Naive thymus-derived CD8-positive, alpha-beta T cell (primary cell): ENCODE measurements around the gene SCMH1. TPM values are rescaled to one million over a fixed set of nuclear protein-coding genes. Genes with fewer than 3 reads are reported as not detected.
A peak's percentile ranks its signal among the peaks of the same experiment; 100 is the strongest.

Source experiments
- ATAC-seq, 2 donors: fragments of 150-1000 bp; cut with Tn5 transposase in 1 of 2; sonication (Bioruptor Pico), chemical (Tn5 transposase) in 1 of 2; 1 replicate in 1 of 2; 2 replicates in 1 of 2; pipeline ENCODE4 v1.10.0; 2021; ENCODE audit warnings: mild to moderate bottlenecking in 2 of 2, moderate library complexity in 2 of 2
- POLR2A ChIA-PET: fragments of 350-600 bp; sonication (Branson Sonifier 250); formaldehyde crosslinking; loops from one replicate; lab custom pipeline; 2021; ENCODE audit warnings: antibody characterized with exemption; lab: Charles Lee
- DNase-seq, 10 donors: peaks; one replicate each; pipeline versions ENCODE4 v3.0.0 to v3.0.0-alpha.2; 2020 to 2022
- H3K27ac Mint-ChIP-seq, 10 donors: one replicate each; pipeline ENCODE4 v1.8.0; 2020 to 2022; ENCODE audit warnings: mild to moderate bottlenecking in 10 of 10, mixed read lengths in 10 of 10, moderate library complexity in 4 of 10, inconsistent platforms in 1 of 10
- H3K27me3 Mint-ChIP-seq, 5 donors: one replicate each; pipeline ENCODE4 v1.8.0; 2021 to 2022; ENCODE audit warnings: mixed read lengths in 5 of 5
- H3K36me3 Mint-ChIP-seq, 3 donors: one replicate each; pipeline ENCODE4 v1.8.0; 2020 to 2022; ENCODE audit warnings: mixed read lengths in 3 of 3, mild to moderate bottlenecking in 2 of 3, inconsistent platforms in 1 of 3
- H3K4me1 Mint-ChIP-seq, 4 donors: one replicate each; pipeline ENCODE4 v1.8.0; 2021 to 2022; ENCODE audit warnings: mixed read lengths in 4 of 4
- H3K4me3 Mint-ChIP-seq, 10 donors: one replicate each; pipeline ENCODE4 v1.8.0; 2020 to 2022; ENCODE audit warnings: mild to moderate bottlenecking in 10 of 10, mixed read lengths in 10 of 10, moderate library complexity in 6 of 10, inconsistent platforms in 1 of 10
- H3K9me3 Mint-ChIP-seq, 9 donors: one replicate each; pipeline ENCODE4 v1.8.0; 2020 to 2022; ENCODE audit warnings: mixed read lengths in 9 of 9, mild to moderate bottlenecking in 3 of 9, inconsistent platforms in 1 of 9, moderate library complexity in 1 of 9
- polyA plus RNA-seq, 3 donors: library from polyadenylated mRNA; unstranded; fragments of 300-500 nt; fragmentation: Illumina TruSeq; gene quantifications; one replicate each; pipeline ENCODE4 v1.2.3, GENCODE V29; 2021
- total RNA-seq, 8 experiments: library from RNA in 2 of 8; stranded (reverse) in 2 of 8; gene quantifications; one replicate each; pipeline ENCODE4 v1.2.3 and lab custom pipeline; 2021 to 2026

SCMH1 gene
- total and polyA plus RNA-seq, 5 experiments from 2014 or later, result 2.5 to 18.1 (median 7.3) TPM

- no peaks in the 10 kb centered on the region for H3K27me3 Mint-ChIP-seq
- no peaks in the 10 kb centered on the region for H3K9me3 Mint-ChIP-seq
- no peak for ATAC-seq
- H3K4me1 Mint-ChIP-seq, result peaks cover 0 to 2% (median 0%) of the 10 kb centered on the region in 4 donors
- H3K4me3 Mint-ChIP-seq, result no peak overlapping the region
- peaks cover 13 to 66% (median 25%) of the 10 kb centered on the region in 3 donors for H3K36me3 Mint-ChIP-seq
- POLR2A ChIA-PET, result no interaction called here
- no peak for DNase-seq
- no peak overlapping the region for H3K27ac Mint-ChIP-seq
Observed at GRCh38 chr1:41048540-41048939, 193.6 kb downstream of the SCMH1 start.

GRCh38 chr1:41046347-41046775 is 195.7 kb downstream of the SCMH1 start:
- no peaks in the 10 kb centered on the region for H3K27me3 Mint-ChIP-seq
- no peak overlapping the region for H3K4me3 Mint-ChIP-seq
- ATAC-seq (no peak), DNase-seq (no peak)
- no peaks in the 10 kb centered on the region for H3K9me3 Mint-ChIP-seq
- POLR2A ChIA-PET, result no interaction called here
- no peak overlapping the region for H3K27ac Mint-ChIP-seq
- H3K36me3 Mint-ChIP-seq, result peaks cover 13 to 68% (median 28%) of the 10 kb centered on the region in 3 donors
- peaks cover 0 to 5% (median 0%) of the 10 kb centered on the region in 4 donors for H3K4me1 Mint-ChIP-seq

- no peak overlapping the region for H3K27ac Mint-ChIP-seq
- H3K36me3 Mint-ChIP-seq, result peaks cover 13 to 70% (median 27%) of the 10 kb centered on the region in 3 donors
- ATAC-seq (no peak), DNase-seq (no peak)
- no peaks in the 10 kb centered on the region for H3K27me3 Mint-ChIP-seq
- POLR2A ChIA-PET, result no interaction called here
- H3K9me3 Mint-ChIP-seq, result no peaks in the 10 kb centered on the region
- no peak overlapping the region for H3K4me3 Mint-ChIP-seq
- H3K4me1 Mint-ChIP-seq, result peaks cover 0 to 5% (median 0%) of the 10 kb centered on the region in 4 donors
Observed at GRCh38 chr1:41045740-41046139, 196.4 kb downstream of the SCMH1 start.

DNA sequence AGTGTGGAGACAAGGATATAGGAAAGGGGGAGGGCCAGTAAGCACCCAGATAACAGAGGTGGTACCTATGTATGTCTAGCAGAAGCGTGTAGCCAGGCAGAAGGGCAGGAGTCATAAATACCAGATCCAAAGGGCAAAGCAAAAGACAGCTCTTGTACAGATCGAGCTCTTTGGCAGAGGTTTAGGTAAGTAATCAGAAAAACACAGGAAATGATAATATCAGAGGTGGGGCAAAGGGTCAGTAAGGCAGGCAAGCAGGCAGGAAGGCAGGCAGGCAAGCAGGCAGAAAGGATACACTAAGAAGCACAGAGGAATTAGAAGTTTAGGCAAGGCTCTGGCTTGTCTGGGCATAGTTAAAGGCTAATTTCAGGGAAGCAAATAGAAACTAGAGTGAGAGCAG is 197.9 kb downstream of the SCMH1 start:
- H3K27ac Mint-ChIP-seq, result peak overlapping the region in 1 of 10 donors; percentile 63
- ATAC-seq (no peak), DNase-seq (no peak)
- no peaks in the 10 kb centered on the region for H3K27me3 Mint-ChIP-seq
- peaks cover 9 to 69% (median 32%) of the 10 kb centered on the region in 3 donors for H3K36me3 Mint-ChIP-seq
- H3K4me3 Mint-ChIP-seq, result no peak overlapping the region
- no peaks in the 10 kb centered on the region for H3K9me3 Mint-ChIP-seq
- H3K4me1 Mint-ChIP-seq, result peaks cover 0 to 5% (median 0%) of the 10 kb centered on the region in 4 donors
- POLR2A ChIA-PET, result no interaction called here

DNA sequence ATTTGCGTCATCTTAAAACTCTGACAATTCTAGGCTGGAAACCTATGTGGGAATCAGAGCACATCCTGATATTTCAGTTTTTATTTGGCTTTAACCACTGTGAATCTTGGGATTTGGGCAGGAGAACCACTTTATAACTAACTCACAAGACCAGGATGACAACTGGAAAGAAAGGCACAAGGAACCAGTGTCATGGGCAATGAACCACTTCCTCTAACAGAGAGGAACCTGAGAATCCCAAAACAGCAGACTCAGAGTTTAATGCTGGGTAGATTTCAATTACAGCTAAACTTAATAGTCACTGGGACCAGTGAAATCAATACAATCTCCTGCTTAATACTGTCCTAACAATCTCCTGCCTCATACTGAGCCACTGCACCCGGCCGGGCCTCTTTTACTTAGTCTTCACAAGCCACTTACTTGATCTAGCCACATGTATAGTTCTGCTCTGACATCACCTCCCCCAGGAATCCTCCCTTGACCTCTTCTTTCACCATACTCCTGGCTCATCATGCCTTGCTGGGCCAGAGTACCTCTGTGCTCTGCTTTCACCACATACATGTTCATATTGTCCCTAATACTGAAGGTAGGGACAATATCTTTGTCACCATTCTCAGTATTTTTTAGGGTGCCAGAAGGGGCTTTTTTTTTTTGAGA is 200.4 kb downstream of the SCMH1 start:
- peaks cover 0 to 5% (median 0%) of the 10 kb centered on the region in 4 donors for H3K4me1 Mint-ChIP-seq
- POLR2A ChIA-PET, result interaction anchor here (0.7 kb wide), 1 partner anchor 10 kb away, joined by 3 read pairs; no protein-coding TSS in a partner anchor
- no peaks in the 10 kb centered on the region for H3K9me3 Mint-ChIP-seq
- H3K27me3 Mint-ChIP-seq, result no peaks in the 10 kb centered on the region
- DNase-seq, result no peak
- ATAC-seq, result no peak
- H3K36me3 Mint-ChIP-seq, result peaks cover 5 to 53% (median 18%) of the 10 kb centered on the region in 3 donors
- H3K27ac Mint-ChIP-seq, result peak overlapping the region in 1 of 10 donors; percentile 3
- no peak overlapping the region for H3K4me3 Mint-ChIP-seq

DNA sequence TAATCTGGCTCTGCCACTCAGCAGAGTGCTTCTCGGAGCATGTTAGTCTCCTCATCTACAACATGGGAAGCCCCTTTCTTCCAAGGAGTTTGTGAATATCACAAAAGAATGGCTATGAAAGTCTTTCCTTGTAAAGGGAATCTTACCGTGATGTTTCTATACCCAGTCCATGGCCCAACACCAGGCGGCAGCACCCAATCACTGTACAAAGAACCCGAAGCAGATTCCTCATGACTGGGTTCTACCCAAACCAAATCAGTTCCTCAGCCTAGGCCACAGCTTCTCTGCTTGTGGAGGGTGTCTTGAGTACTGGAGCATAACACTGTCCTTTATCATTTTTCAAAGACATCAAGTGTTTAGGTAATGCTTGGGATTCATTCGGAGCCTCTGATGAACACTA is 204.0 kb downstream of the SCMH1 start:
- no peaks in the 10 kb centered on the region for H3K27me3 Mint-ChIP-seq
- H3K27ac Mint-ChIP-seq, result peak overlapping the region in 1 of 10 donors; percentile 3
- POLR2A ChIA-PET, result no interaction called here
- ATAC-seq (no peak), DNase-seq (no peak)
- no peak overlapping the region for H3K4me3 Mint-ChIP-seq
- H3K36me3 Mint-ChIP-seq, result peaks cover 0 to 37% (median 18%) of the 10 kb centered on the region in 3 donors
- H3K4me1 Mint-ChIP-seq, result peaks cover 0 to 3% (median 0%) of the 10 kb centered on the region in 4 donors
- no peaks in the 10 kb centered on the region for H3K9me3 Mint-ChIP-seq

GRCh38 chr1:41037116-41037903 is 204.8 kb downstream of the SCMH1 start:
- Mint-ChIP-seq H3K36me3 (peaks cover 2 to 37% (median 19%) of the 10 kb centered on the region in 3 donors), H3K27me3 (no peaks in the 10 kb centered on the region), H3K4me1 (no peaks in the 10 kb centered on the region), H3K4me3 (no peak overlapping the region), H3K9me3 (no peaks in the 10 kb centered on the region), H3K27ac (no peak overlapping the region)
- DNase-seq, result no peak
- POLR2A ChIA-PET, result no interaction called here
- no peak for ATAC-seq

GRCh38 chr1:41033272-41033671 is 208.8 kb downstream of the SCMH1 start:
- H3K27ac Mint-ChIP-seq, result peak overlapping the region in 1 of 10 donors; percentile 68
- peaks cover 5 to 44% (median 26%) of the 10 kb centered on the region in 3 donors for H3K36me3 Mint-ChIP-seq
- H3K4me1 Mint-ChIP-seq, result no peaks in the 10 kb centered on the region
- ATAC-seq (no peak), DNase-seq (no peak)
- POLR2A ChIA-PET, result no interaction called here
- no peaks in the 10 kb centered on the region for H3K9me3 Mint-ChIP-seq
- no peaks in the 10 kb centered on the region for H3K27me3 Mint-ChIP-seq
- no peak overlapping the region for H3K4me3 Mint-ChIP-seq

DNA sequence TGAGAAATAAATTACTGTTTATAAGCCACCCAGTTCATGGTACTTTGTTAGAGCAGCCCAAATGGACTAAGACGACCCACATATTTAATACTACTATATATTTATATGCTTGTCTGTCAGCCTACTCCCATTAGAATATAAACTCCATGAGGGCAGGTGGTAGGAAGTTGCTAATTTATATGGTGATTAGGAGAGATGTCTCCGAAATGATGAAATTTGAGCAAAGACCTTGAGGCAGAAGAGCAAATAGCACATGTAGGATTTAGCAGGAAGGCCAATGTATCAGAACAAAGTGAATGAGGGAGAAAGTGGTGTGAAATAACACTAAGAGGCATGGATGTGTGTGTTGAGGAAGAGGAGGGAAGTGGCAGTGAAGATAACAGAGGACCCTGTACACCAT is 210.0 kb downstream of the SCMH1 start:
- Mint-ChIP-seq H3K9me3 (no peaks in the 10 kb centered on the region), H3K27me3 (no peaks in the 10 kb centered on the region), H3K27ac (no peak overlapping the region), H3K4me3 (no peak overlapping the region), H3K4me1 (no peaks in the 10 kb centered on the region), H3K36me3 (peaks cover 5 to 52% (median 27%) of the 10 kb centered on the region in 3 donors)
- no peak for ATAC-seq
- DNase-seq, result no peak
- POLR2A ChIA-PET, result no interaction called here

DNA sequence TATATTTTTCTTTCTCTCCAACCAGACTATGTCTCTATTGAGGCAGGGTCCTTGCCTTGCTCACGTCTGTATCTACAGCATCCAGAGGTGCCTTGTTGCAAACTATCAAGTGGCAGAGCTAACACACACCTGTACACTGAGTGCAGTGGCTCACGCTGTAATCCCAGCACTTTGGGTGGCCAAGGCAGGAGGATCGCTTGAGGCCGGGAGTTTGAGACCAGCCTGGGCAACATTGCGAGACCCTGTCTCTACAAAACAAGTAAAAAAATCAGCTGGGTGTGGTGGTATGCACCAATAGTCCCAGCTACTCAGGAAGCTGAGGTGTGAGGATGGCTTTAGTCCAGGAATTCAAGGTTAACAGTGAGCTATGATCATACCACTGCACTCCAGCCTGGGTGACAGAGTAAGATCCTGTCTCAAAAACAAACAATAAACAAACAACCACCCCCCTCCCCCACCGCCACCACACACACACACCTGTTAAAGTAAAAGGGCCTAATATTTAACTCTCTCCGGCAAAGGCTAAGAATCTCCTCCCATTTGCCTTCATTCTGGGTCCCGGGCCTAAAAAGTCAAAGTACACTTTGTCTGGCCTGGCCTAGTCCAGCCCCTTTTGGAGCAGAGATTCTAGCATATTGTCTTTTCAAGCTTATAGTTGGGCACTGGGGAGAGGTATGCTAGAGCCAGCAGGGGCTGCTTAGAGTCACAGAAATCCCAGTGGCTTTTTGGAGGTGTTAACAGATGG is 211.1 kb downstream of the SCMH1 start:
- Mint-ChIP-seq H3K9me3 (no peaks in the 10 kb centered on the region), H3K4me1 (peaks cover 4 to 7% (median 7%) of the 10 kb centered on the region in 4 donors), H3K36me3 (peaks cover 5 to 52% (median 27%) of the 10 kb centered on the region in 3 donors), H3K27me3 (no peaks in the 10 kb centered on the region), H3K4me3 (no peak overlapping the region), H3K27ac (peak overlapping the region in 1 of 10 donors; percentile 5)
- POLR2A ChIA-PET, result no interaction called here
- ATAC-seq (no peak), DNase-seq (no peak)

DNA sequence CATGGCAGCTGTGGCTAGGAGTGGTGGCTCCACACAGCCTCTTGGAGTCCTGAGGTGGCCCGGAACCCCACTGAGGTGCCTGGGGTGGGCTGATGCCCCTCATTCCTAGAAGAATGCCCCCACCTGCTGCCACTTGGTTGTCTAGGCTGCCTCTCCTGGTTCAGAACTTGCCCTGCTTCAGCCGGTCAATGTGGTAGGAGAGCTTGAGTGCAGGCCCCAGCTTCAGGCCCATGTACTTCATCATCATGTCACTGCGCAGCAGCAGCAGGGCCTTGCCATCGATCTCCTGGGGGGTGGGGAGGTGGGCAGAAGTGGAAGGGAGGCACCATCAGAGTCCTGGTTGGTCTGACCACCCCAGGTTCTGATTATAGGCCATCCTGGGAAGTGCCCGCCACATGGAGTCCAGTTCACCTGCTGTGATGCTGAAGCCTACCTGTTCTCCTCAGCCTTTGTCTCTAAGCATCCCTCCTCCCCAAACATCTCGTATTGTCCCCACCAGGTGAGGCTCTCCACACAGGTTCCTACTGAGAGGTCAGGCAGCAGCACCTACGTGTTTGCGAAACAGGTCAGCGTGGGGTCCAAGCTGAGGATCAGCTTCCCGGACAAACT is 214.0 kb downstream of the SCMH1 start:
- ATAC-seq (no peak), DNase-seq (no peak)
- Mint-ChIP-seq H3K4me3 (no peak overlapping the region), H3K9me3 (no peaks in the 10 kb centered on the region), H3K36me3 (peaks cover 5 to 46% (median 20%) of the 10 kb centered on the region in 3 donors), H3K4me1 (peaks cover 6 to 13% (median 10%) of the 10 kb centered on the region in 4 donors), H3K27ac (no peak overlapping the region), H3K27me3 (no peaks in the 10 kb centered on the region)
- POLR2A ChIA-PET, result no interaction called here
